HG03280 (cell line): ENCODE data around the gene KRTAP5-3.

ENCODE experiments used
- ATAC-seq: cut with Tn5 transposase; IDR thresholded peaks from one replicate; pipeline ENCODE4 v1.9.1; 2021; ENCODE audit warnings: mild to moderate bottlenecking, moderate library complexity; ENCODE audit not compliant: unreplicated experiment

The KRTAP5-3 gene

GRCh38 chr11:1643146-1643690 is 35.0 kb upstream of the KRTAP5-3 start:
- no peak for ATAC-seq

GRCh38 chr11:1642288-1643145 is 34.3 kb upstream of the KRTAP5-3 start:
- no peak for ATAC-seq

GRCh38 chr11:1641096-1641495 is 32.8 kb upstream of the KRTAP5-3 start:
- no peak for ATAC-seq

GRCh38 chr11:1640076-1640946 is 32.0 kb upstream of the KRTAP5-3 start:
- ATAC-seq = no peak

GRCh38 chr11:1639666-1640065 is 31.4 kb upstream of the KRTAP5-3 start:
- no peak for ATAC-seq

GRCh38 chr11:1639102-1639620 is 30.9 kb upstream of the KRTAP5-3 start:
- no peak for ATAC-seq

- no peak for ATAC-seq
Measured at GRCh38 chr11:1638344-1638743, 30.1 kb upstream of the KRTAP5-3 start.

- no peak for ATAC-seq
Measured at GRCh38 chr11:1637628-1638027, 29.4 kb upstream of the KRTAP5-3 start.

GRCh38 chr11:1636291-1636950 is 28.2 kb upstream of the KRTAP5-3 start:
- ATAC-seq = no peak

- no peak for ATAC-seq
Measured at GRCh38 chr11:1633864-1634263, 25.6 kb upstream of the KRTAP5-3 start.

GRCh38 chr11:1632053-1632714 is 23.9 kb upstream of the KRTAP5-3 start:
- no peak for ATAC-seq

GRCh38 chr11:1631066-1631568 is 22.9 kb upstream of the KRTAP5-3 start:
- no peak for ATAC-seq

GRCh38 chr11:1630271-1630670 is 22.0 kb upstream of the KRTAP5-3 start:
- no peak for ATAC-seq

- no peak for ATAC-seq
Measured at GRCh38 chr11:1629326-1630185, 21.3 kb upstream of the KRTAP5-3 start, which contains the start of gene KRTAP5-5. TSS of gene KRTAP5-5 (plus strand) at chr11:1629775. CDS start at chr11:1629841, 66 bp downstream.

GRCh38 chr11:1628506-1629325 is 20.5 kb upstream of the KRTAP5-3 start:
- no peak for ATAC-seq

- ATAC-seq = no peak
Measured at GRCh38 chr11:1625541-1625940, 17.3 kb upstream of the KRTAP5-3 start.

GRCh38 chr11:1624621-1625020 is 16.4 kb upstream of the KRTAP5-3 start:
- ATAC-seq = no peak

GRCh38 chr11:1623716-1624115 is 15.5 kb upstream of the KRTAP5-3 start:
- no peak for ATAC-seq
